GM21390 (cell line): ENCODE results near the gene TEKT5.
"Not testable (repeated sequence)": the region's sequence is repeated elsewhere in the genome, so short reads cannot be mapped to it uniquely, and the experiment has no call there.

Source experiments
- ATAC-seq: cut with Tn5 transposase; IDR thresholded peaks from one replicate; pipeline ENCODE4 v1.9.1; 2021; ENCODE audit not compliant: unreplicated experiment

TEKT5 gene

GRCh38 chr16:10637337-10638037 lies 57.2 kb downstream of the TEKT5 start:
- no peak for ATAC-seq

GRCh38 chr16:10635365-10636021 lies 59.2 kb downstream of the TEKT5 start:
- ATAC-seq: no peak

GRCh38 chr16:10633429-10633828 lies 61.3 kb downstream of the TEKT5 start:
- ATAC-seq: not testable (repeated sequence)

- ATAC-seq: no peak
Measured at GRCh38 chr16:10631886-10632285, 62.8 kb downstream of the TEKT5 start.

- ATAC-seq: no peak
Measured at GRCh38 chr16:10629592-10629963, 65.2 kb downstream of the TEKT5 start.

- ATAC-seq: no peak
Measured at GRCh38 chr16:10625595-10626357, 69.0 kb downstream of the TEKT5 start.

GRCh38 chr16:10624527-10624926 lies 70.2 kb downstream of the TEKT5 start:
- no peak for ATAC-seq

- ATAC-seq: no peak
Measured at GRCh38 chr16:10623059-10623458, 71.7 kb downstream of the TEKT5 start.

GRCh38 chr16:10622036-10622921 lies 72.5 kb downstream of the TEKT5 start:
- no peak for ATAC-seq

GRCh38 chr16:10621216-10621949 lies 73.3 kb downstream of the TEKT5 start:
- ATAC-seq: not testable (repeated sequence)

- ATAC-seq: no peak
Measured at GRCh38 chr16:10620120-10620519, 74.6 kb downstream of the TEKT5 start.

- ATAC-seq: no peak
Measured at GRCh38 chr16:10619271-10619849, 75.4 kb downstream of the TEKT5 start.

- ATAC-seq: no peak
Measured at GRCh38 chr16:10618710-10619209, 76.0 kb downstream of the TEKT5 start.

GRCh38 chr16:10617662-10618420 lies 76.9 kb downstream of the TEKT5 start:
- no peak for ATAC-seq

- ATAC-seq: no peak
Measured at GRCh38 chr16:10616756-10617640, 77.7 kb downstream of the TEKT5 start.

- no peak for ATAC-seq
Measured at GRCh38 chr16:10616419-10616755, 78.3 kb downstream of the TEKT5 start.

GRCh38 chr16:10614685-10615084 lies 80.0 kb downstream of the TEKT5 start:
- no peak for ATAC-seq

- no peak for ATAC-seq
Measured at GRCh38 chr16:10613785-10614485, 80.8 kb downstream of the TEKT5 start.
